HepG2 (cell line): ENCODE measurements around the gene NECTIN2. TPM values are rescaled to one million over a fixed set of nuclear protein-coding genes. Genes with fewer than 3 reads are reported as not detected.

Source experiments
- CEBPB ChIP-seq: IDR thresholded peaks from 2 replicates; pipeline ENCODE4 v1.6.1; 2011; ENCODE audit warnings: low read depth, low read length, improper control_type of control experiment, borderline replicate concordance
- ZNF543 ChIP-seq: sonication (generic); formaldehyde crosslinking; IDR thresholded peaks from 2 replicates; pipeline ENCODE4 v1.4.0; 2020; ENCODE audit warnings: mild to moderate bottlenecking, missing genetic modification reagents
- ZNF747 ChIP-seq: sonication (generic); formaldehyde crosslinking; IDR thresholded peaks from 2 replicates; pipeline ENCODE4 v1.8.1; 2023; ENCODE audit warnings: missing genetic modification reagents, mild to moderate bottlenecking, borderline replicate concordance
- polyA plus RNA-seq, 8 experiments: library from polyadenylated mRNA; depleted of rRNA in 3 of 8; stranded (reverse) in 7 of 8; unstranded in 1 of 8; fragments of >200 nt; fragmentation: Illumina TruSeq in 4 of 8; extraction: Trizol in 4 of 8; gene quantifications; 2 replicates each; pipeline versions ENCODE4 v1.2.1 to v1.2.3, GENCODE V29; 2011 to 2016; ENCODE audit warnings: low read depth in 4 of 8, missing spikeins in 1 of 8, mixed read lengths in 1 of 8; ENCODE audit not compliant: insufficient read depth in 1 of 8
- total RNA-seq, 5 experiments: library from RNA; depleted of rRNA; stranded (reverse); fragments of >200 nt; fragmentation: Illumina TruSeq; extraction: Trizol; gene quantifications; 2 replicates each; pipeline ENCODE4 v1.2.3, GENCODE V29; 2016; ENCODE audit warnings: low read depth in 1 of 5
- TF ChIP-seq, protein P1 (sequence below): sonication (generic); formaldehyde crosslinking; IDR thresholded peaks from 2 replicates; pipeline ENCODE4 v1.4.0; 2020; ENCODE audit warnings: mild to moderate bottlenecking, missing genetic modification reagents, borderline replicate concordance
- TF ChIP-seq, protein P2 (sequence below): sonication (generic); formaldehyde crosslinking; conservative IDR thresholded peaks from 2 replicates; pipeline ENCODE4 v1.4.0; 2020; ENCODE audit warnings: mild to moderate bottlenecking, missing genetic modification reagents, moderate library complexity

The NECTIN2 gene
- total and polyA plus RNA-seq, 2 of the 13 experiments (the other 11 are each of a cell fraction or from before 2014, with no cell fraction given) = 75.4 to 114 TPM

DNA sequence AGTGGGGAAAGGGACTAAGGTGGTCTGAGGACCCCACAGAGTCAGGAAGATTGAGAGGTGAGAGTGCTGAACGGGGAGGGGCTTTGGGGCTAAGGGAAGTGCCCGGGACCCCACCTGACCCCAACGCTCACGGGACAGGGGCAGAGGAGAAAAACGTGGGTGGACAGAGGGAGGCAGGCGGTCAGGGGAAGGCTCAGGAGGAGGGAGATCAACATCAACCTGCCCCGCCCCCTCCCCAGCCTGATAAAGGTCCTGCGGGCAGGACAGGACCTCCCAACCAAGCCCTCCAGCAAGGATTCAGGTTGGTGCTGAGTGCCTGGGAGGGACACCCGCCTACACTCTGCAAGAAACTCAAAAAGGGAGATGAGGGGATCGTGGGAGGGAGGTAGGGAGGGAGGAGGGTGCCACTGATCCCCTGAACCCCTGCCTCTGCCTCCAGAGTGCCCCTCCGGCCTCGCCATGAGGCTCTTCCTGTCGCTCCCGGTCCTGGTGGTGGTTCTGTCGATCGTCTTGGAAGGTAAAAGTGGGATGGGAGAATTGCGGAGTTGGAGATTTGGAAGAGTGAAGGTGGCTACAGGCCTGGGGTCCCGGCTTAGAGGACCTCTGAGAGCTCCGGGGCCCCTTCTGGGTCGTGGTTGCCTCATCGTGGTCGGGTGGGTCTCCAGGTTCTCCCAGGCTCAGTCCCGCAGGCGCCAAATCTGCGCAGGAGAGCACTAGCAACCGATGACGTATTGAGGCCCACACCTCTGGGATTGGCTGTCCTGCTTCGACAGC is 68.5 kb downstream of the NECTIN2 start, which contains the start of gene APOC1 (continued):
- TF ChIP-seq, protein P1, sequence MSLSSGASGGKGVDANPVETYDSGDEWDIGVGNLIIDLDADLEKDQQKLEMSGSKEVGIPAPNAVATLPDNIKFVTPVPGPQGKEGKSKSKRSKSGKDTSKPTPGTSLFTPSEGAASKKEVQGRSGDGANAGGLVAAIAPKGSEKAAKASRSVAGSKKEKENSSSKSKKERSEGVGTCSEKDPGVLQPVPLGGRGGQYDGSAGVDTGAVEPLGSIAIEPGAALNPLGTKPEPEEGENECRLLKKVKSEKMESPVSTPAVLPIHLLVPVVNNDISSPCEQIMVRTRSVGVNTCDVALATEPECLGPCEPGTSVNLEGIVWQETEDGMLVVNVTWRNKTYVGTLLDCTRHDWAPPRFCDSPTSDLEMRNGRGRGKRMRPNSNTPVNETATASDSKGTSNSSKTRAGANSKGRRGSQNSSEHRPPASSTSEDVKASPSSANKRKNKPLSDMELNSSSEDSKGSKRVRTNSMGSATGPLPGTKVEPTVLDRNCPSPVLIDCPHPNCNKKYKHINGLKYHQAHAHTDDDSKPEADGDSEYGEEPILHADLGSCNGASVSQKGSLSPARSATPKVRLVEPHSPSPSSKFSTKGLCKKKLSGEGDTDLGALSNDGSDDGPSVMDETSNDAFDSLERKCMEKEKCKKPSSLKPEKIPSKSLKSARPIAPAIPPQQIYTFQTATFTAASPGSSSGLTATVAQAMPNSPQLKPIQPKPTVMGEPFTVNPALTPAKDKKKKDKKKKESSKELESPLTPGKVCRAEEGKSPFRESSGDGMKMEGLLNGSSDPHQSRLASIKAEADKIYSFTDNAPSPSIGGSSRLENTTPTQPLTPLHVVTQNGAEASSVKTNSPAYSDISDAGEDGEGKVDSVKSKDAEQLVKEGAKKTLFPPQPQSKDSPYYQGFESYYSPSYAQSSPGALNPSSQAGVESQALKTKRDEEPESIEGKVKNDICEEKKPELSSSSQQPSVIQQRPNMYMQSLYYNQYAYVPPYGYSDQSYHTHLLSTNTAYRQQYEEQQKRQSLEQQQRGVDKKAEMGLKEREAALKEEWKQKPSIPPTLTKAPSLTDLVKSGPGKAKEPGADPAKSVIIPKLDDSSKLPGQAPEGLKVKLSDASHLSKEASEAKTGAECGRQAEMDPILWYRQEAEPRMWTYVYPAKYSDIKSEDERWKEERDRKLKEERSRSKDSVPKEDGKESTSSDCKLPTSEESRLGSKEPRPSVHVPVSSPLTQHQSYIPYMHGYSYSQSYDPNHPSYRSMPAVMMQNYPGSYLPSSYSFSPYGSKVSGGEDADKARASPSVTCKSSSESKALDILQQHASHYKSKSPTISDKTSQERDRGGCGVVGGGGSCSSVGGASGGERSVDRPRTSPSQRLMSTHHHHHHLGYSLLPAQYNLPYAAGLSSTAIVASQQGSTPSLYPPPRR (CRISPR knock-in tag) = peak; percentile 52; the same call in 1 of the 2 replicates
- 0 out of 2 replicates have a peak, but pooled peaks have one; percentile 20 for TF ChIP-seq ZNF543 (CRISPR knock-in tag)
- TF ChIP-seq ZNF747 (CRISPR knock-in tag) = 0 out of 2 replicates have a peak, but pooled peaks have one; percentile 15
- peak; percentile 73; the same call in 1 of the 2 replicates for TF ChIP-seq CEBPB
- TF ChIP-seq, protein P2, sequence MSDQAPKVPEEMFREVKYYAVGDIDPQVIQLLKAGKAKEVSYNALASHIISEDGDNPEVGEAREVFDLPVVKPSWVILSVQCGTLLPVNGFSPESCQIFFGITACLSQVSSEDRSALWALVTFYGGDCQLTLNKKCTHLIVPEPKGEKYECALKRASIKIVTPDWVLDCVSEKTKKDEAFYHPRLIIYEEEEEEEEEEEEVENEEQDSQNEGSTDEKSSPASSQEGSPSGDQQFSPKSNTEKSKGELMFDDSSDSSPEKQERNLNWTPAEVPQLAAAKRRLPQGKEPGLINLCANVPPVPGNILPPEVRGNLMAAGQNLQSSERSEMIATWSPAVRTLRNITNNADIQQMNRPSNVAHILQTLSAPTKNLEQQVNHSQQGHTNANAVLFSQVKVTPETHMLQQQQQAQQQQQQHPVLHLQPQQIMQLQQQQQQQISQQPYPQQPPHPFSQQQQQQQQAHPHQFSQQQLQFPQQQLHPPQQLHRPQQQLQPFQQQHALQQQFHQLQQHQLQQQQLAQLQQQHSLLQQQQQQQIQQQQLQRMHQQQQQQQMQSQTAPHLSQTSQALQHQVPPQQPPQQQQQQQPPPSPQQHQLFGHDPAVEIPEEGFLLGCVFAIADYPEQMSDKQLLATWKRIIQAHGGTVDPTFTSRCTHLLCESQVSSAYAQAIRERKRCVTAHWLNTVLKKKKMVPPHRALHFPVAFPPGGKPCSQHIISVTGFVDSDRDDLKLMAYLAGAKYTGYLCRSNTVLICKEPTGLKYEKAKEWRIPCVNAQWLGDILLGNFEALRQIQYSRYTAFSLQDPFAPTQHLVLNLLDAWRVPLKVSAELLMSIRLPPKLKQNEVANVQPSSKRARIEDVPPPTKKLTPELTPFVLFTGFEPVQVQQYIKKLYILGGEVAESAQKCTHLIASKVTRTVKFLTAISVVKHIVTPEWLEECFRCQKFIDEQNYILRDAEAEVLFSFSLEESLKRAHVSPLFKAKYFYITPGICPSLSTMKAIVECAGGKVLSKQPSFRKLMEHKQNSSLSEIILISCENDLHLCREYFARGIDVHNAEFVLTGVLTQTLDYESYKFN (CRISPR knock-in tag) = peak; percentile 18; the same call in 1 of the 2 replicates
